ENCODE results near the gene PRLR. TPM values are rescaled to one million over a fixed set of nuclear protein-coding genes. Genes with fewer than 3 reads are reported as not detected.

PRLR gene
- total RNA-seq, 2 experiments from 2014 or later = 0.03 TPM; not detected in 1

DNA sequence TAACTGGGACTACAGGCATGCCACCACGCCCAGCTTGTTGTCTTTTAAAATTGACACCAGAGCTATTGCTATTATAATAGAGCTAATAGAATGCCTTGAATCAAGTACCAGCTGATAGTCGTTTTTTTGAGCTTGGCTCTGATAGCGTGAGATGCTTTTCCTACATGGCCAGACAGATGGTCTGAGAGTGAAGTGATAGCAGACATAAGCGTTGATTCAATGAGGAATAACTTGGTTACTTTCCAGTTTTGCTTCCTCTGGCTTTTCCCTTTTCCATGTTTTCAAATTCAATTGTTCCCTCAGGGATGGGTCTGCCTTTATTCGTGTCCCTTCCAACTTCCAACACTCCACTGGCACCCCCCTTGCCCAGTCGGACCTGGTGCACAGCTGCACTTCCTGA, 197.9 kb downstream of the PRLR start:
- Mint-ChIP-seq H3K36me3 (ENCODE audit: low read depth) (no peaks in the 10 kb centered on the region), H3K27ac (no peak overlapping the region), H3K4me3 (no peak overlapping the region), H3K4me1 (ENCODE audit: low read depth) (no peaks in the 10 kb centered on the region), H3K9me3 (no peaks in the 10 kb centered on the region), H3K27me3 (peaks cover 51% of the 10 kb centered on the region)
- intact Hi-C loops (cut with DNase I, micrococcal nuclease) = no loop called here
- Histone ChIP-seq H3K9me3 (ENCODE audit: control insufficient read depth in 1 of 2, insufficient read depth in 1 of 2, low read length in 2 of 2) (no peaks in the 10 kb centered on the region), H3K4me3 (ENCODE audit: low read length) (no peak overlapping the region), H3K27me3 (ENCODE audit: control insufficient read depth in 1 of 2, insufficient read depth in 2 of 2, low read length in 2 of 2) (peaks cover 0 to 2% of the 10 kb centered on the region in 2 experiments), H3K27ac (ENCODE audit: low read depth in 1 of 2, low read length in 2 of 2) (no peak overlapping the region), H3K36me3 (ENCODE audit: insufficient read depth, low read length) (no peaks in the 10 kb centered on the region), H3K4me1 (ENCODE audit: insufficient read depth, low read length) (no peaks in the 10 kb centered on the region)
- TF ChIP-seq, protein P1, sequence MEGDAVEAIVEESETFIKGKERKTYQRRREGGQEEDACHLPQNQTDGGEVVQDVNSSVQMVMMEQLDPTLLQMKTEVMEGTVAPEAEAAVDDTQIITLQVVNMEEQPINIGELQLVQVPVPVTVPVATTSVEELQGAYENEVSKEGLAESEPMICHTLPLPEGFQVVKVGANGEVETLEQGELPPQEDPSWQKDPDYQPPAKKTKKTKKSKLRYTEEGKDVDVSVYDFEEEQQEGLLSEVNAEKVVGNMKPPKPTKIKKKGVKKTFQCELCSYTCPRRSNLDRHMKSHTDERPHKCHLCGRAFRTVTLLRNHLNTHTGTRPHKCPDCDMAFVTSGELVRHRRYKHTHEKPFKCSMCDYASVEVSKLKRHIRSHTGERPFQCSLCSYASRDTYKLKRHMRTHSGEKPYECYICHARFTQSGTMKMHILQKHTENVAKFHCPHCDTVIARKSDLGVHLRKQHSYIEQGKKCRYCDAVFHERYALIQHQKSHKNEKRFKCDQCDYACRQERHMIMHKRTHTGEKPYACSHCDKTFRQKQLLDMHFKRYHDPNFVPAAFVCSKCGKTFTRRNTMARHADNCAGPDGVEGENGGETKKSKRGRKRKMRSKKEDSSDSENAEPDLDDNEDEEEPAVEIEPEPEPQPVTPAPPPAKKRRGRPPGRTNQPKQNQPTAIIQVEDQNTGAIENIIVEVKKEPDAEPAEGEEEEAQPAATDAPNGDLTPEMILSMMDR (IDR thresholded peaks at IDR 0.05) = no peak
- ChIA-PET POLR2A (no interaction called here), CTCF (no interaction called here)
- ATAC-seq (ENCODE audit: poor library complexity) (no peak), DNase-seq (no peak)

DNA sequence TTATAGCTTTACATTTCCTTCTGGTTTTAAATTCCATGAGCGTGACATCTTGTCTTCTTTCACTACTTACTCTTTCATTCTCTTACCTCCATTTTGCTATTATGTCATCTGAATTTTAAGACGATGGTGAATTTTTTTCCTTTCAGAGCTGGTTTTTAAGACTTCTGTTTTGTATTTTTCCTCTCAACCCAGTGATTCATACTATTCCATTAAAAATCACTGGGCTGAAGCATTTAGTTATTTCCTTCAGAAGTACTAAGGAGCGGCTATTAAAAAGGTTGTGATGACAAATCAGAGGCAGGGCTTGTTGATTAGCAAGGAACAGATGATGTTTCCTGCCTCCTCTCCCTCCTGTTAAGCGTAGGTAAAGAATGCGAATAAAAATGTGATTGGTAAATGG, 199.0 kb downstream of the PRLR start:
- Histone ChIP-seq H3K36me3 (ENCODE audit: insufficient read depth, low read length) (no peaks in the 10 kb centered on the region), H3K4me1 (ENCODE audit: insufficient read depth, low read length) (no peaks in the 10 kb centered on the region), H3K27ac (ENCODE audit: low read depth in 1 of 2, low read length in 2 of 2) (no peak overlapping the region), H3K27me3 (ENCODE audit: control insufficient read depth in 1 of 2, insufficient read depth in 2 of 2, low read length in 2 of 2) (peaks cover 0 to 2% of the 10 kb centered on the region in 2 experiments), H3K4me3 (ENCODE audit: low read length) (no peak overlapping the region), H3K9me3 (ENCODE audit: control insufficient read depth in 1 of 2, insufficient read depth in 1 of 2, low read length in 2 of 2) (no peaks in the 10 kb centered on the region)
- ChIA-PET POLR2A (no interaction called here), CTCF (no interaction called here)
- no peak overlapping the region for H3K4me3 Mint-ChIP-seq
- ATAC-seq (ENCODE audit: poor library complexity) (no peak), DNase-seq (no peak)
- H3K4me1 Mint-ChIP-seq (ENCODE audit: low read depth) = no peaks in the 10 kb centered on the region
- no peaks in the 10 kb centered on the region for H3K36me3 Mint-ChIP-seq (ENCODE audit: low read depth)
- H3K9me3 Mint-ChIP-seq = no peaks in the 10 kb centered on the region
- peaks cover 44% of the 10 kb centered on the region for H3K27me3 Mint-ChIP-seq
- H3K27ac Mint-ChIP-seq = no peak overlapping the region
- intact Hi-C loops (cut with DNase I, micrococcal nuclease) = no loop called here
- TF ChIP-seq, protein P1 (IDR thresholded peaks at IDR 0.05) = no peak

DNA sequence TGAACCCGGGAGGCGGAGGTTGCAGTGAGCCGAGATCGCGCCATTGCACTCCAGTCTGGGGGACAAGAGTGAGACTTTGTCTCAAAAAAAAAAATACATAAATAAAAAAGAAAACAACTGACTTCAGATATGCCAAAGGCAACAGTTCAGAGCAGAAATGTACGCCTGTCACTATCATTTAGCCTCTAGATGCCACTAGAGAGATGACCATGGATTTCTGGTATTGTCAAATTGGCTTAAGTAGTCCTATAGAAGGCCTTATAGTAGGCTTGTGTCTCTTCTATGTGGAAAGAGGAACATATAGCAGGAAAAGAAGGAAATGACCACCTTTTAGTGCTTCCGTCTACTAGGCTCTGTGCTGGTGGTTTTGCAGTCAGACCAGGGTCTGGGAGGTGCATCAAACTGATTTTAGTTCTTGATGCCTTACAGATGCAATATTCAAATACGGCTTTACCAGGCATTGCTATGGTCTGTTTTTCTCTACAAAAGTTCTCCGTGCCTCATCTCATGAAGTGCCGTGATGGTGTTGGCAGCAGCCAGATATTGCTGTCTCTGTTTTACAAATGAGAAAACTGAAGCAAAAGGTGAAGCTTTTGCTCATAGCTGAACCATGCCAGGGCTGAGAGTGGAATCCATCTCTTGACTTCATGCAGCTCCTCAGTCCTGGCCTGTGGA, 199.7 kb downstream of the PRLR start:
- no peaks in the 10 kb centered on the region for H3K9me3 Mint-ChIP-seq
- H3K4me1 Mint-ChIP-seq (ENCODE audit: low read depth) = no peaks in the 10 kb centered on the region
- H3K4me3 ChIP-seq (ENCODE audit: low read length) = no peak overlapping the region
- no peak overlapping the region for H3K27ac Mint-ChIP-seq
- H3K36me3 Mint-ChIP-seq (ENCODE audit: low read depth) = no peaks in the 10 kb centered on the region
- ChIA-PET POLR2A (no interaction called here), CTCF (no interaction called here)
- no peak for ATAC-seq (ENCODE audit: poor library complexity)
- no peaks in the 10 kb centered on the region for H3K4me1 ChIP-seq (ENCODE audit: insufficient read depth, low read length)
- TF ChIP-seq, protein P1 (IDR thresholded peaks at IDR 0.05) = no peak
- H3K27me3 Mint-ChIP-seq = peaks cover 44% of the 10 kb centered on the region
- intact Hi-C loops (cut with DNase I, micrococcal nuclease) = no loop called here
- no peak for DNase-seq
- no peaks in the 10 kb centered on the region for H3K36me3 ChIP-seq (ENCODE audit: insufficient read depth, low read length)
- H3K27ac ChIP-seq (ENCODE audit: low read depth in 1 of 2, low read length in 2 of 2) = no peak overlapping the region
- no peaks in the 10 kb centered on the region for H3K9me3 ChIP-seq (ENCODE audit: control insufficient read depth in 1 of 2, insufficient read depth in 1 of 2, low read length in 2 of 2)
- H3K4me3 Mint-ChIP-seq = no peak overlapping the region
- H3K27me3 ChIP-seq (ENCODE audit: control insufficient read depth in 1 of 2, insufficient read depth in 2 of 2, low read length in 2 of 2) = peaks cover 0 to 2% of the 10 kb centered on the region in 2 experiments
